ENCODE data around the gene SRSF8. TPM values are rescaled to one million over a fixed set of nuclear protein-coding genes. Genes with fewer than 3 reads are reported as not detected.
A peak's percentile ranks its signal among the peaks of the same experiment; 100 is the strongest.

SRSF8 gene
- total RNA-seq, 2 donors from 2014 or later = 22.7 to 23.9 TPM

DNA sequence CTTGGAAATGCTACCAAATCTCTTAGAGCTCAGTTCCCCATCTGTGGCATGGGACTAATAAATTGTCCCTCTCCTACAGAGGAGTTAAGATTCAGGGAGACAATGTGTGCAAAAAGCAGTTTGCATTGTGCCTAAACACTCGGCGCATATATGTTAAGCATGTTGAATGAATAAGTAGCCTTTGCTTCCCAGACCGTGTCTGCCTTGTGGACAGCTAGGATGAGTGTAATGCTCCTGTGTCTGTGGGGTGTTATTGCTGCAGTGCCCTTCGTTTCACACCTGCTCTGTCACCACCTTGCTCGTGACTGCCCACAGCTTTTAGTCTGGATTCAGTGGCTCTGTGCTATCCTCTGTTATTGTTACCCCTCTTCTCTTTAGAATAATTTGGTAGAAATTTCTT lies 37.0 kb downstream of the SRSF8 start:
- Histone ChIP-seq H3K4me3 (no peak overlapping the region), H3K9me3 (no peaks in the 10 kb centered on the region), H3K27ac (no peak overlapping the region), H3K27me3 (no peaks in the 10 kb centered on the region), H3K4me1 (no peaks in the 10 kb centered on the region), H3K36me3 (replicated peaks in 1 of 2; ENCODE audit: insufficient read depth in 1 of 2, low read depth in 2 of 2) (no peaks in the 10 kb centered on the region)
- intact Hi-C loops (cut with DNase I) = no loop called here
- WGBS, 2 donors = 88 to 89% methylated on average over 5 of the region's 5 CpGs
- ATAC-seq (no peak), DNase-seq (no peak)
- TF ChIP-seq POLR2A (IDR thresholded peaks at IDR 0.05) = no peak
- TF ChIP-seq, protein P1, sequence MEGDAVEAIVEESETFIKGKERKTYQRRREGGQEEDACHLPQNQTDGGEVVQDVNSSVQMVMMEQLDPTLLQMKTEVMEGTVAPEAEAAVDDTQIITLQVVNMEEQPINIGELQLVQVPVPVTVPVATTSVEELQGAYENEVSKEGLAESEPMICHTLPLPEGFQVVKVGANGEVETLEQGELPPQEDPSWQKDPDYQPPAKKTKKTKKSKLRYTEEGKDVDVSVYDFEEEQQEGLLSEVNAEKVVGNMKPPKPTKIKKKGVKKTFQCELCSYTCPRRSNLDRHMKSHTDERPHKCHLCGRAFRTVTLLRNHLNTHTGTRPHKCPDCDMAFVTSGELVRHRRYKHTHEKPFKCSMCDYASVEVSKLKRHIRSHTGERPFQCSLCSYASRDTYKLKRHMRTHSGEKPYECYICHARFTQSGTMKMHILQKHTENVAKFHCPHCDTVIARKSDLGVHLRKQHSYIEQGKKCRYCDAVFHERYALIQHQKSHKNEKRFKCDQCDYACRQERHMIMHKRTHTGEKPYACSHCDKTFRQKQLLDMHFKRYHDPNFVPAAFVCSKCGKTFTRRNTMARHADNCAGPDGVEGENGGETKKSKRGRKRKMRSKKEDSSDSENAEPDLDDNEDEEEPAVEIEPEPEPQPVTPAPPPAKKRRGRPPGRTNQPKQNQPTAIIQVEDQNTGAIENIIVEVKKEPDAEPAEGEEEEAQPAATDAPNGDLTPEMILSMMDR (IDR thresholded peaks at IDR 0.05) = no peak

DNA sequence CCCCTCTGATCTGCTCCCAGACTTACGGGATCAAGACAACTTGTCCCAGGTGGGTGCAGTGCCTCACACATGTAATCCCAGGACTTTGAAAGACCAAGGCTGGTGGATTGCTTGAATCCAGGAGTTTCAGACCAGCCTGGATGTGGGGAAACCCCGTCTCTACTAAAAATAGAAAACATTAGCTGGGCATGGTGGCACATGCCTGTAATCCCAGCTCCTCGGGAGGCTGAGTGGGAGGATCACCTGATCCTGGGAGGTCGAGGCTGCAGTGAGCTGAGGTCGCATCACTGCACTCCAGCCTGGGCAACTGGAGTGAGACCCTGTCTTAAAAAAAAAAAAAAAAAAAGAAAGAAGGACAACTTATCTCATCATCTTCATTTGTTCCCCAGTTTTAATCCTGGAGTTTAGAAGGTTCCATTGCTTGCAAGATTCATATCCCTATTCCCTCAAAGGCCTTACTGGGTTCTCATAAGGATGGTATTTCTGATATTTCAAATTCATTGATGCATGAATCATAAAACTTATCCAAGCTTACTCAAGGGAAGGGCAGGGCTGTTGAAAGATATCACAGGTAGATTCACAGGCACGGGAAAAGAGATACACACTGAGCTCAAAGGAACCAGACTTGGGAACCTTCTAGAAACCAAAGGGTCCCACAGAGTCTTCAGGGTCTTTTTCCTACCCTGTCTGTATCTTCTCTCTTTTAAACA lies 37.6 kb downstream of the SRSF8 start:
- WGBS, 2 donors = 83 to 85% methylated on average over 6 of the region's 6 CpGs
- no peak overlapping the region for H3K27ac ChIP-seq
- H3K36me3 ChIP-seq (replicated peaks in 1 of 2; ENCODE audit: insufficient read depth in 1 of 2, low read depth in 2 of 2) = no peaks in the 10 kb centered on the region
- no peaks in the 10 kb centered on the region for H3K9me3 ChIP-seq
- ATAC-seq (no peak), DNase-seq (no peak)
- no peak overlapping the region for H3K4me3 ChIP-seq
- no peaks in the 10 kb centered on the region for H3K4me1 ChIP-seq
- TF ChIP-seq, protein P1 (IDR thresholded peaks at IDR 0.05) = no peak
- no peak for TF ChIP-seq POLR2A (IDR thresholded peaks at IDR 0.05)
- no peaks in the 10 kb centered on the region for H3K27me3 ChIP-seq
- intact Hi-C loops (cut with DNase I) = no loop called here

DNA sequence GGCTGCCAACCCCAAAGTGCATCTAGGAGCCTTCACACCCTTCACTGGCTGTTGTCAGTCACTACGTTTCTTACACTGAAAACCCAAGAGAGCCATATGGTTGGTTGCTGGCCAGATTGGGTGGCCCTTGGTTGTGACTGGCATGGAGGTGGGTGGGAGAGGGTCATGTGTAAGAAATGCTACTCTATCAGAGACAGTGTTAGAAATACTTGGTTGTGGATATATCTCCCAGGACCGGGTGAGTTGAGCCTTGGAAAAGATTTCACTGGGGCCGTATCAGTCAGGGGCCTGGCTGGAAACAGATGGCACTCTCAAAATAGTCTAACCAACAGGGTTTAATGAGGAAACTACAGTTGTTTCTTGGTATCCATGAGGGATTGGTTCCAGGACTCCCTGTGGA lies 38.1 kb downstream of the SRSF8 start:
- no peak overlapping the region for H3K4me3 ChIP-seq
- TF ChIP-seq POLR2A (IDR thresholded peaks at IDR 0.05) = no peak
- TF ChIP-seq, protein P1 (IDR thresholded peaks at IDR 0.05) = no peak
- H3K27ac ChIP-seq = no peak overlapping the region
- DNase-seq = no peak
- no peaks in the 10 kb centered on the region for H3K27me3 ChIP-seq
- no peaks in the 10 kb centered on the region for H3K9me3 ChIP-seq
- no peaks in the 10 kb centered on the region for H3K36me3 ChIP-seq (replicated peaks in 1 of 2; ENCODE audit: insufficient read depth in 1 of 2, low read depth in 2 of 2)
- WGBS, 2 donors = 82 to 88% methylated on average over 3 of the region's 3 CpGs
- intact Hi-C loops (cut with DNase I) = no loop called here
- no peak for ATAC-seq
- no peaks in the 10 kb centered on the region for H3K4me1 ChIP-seq

DNA sequence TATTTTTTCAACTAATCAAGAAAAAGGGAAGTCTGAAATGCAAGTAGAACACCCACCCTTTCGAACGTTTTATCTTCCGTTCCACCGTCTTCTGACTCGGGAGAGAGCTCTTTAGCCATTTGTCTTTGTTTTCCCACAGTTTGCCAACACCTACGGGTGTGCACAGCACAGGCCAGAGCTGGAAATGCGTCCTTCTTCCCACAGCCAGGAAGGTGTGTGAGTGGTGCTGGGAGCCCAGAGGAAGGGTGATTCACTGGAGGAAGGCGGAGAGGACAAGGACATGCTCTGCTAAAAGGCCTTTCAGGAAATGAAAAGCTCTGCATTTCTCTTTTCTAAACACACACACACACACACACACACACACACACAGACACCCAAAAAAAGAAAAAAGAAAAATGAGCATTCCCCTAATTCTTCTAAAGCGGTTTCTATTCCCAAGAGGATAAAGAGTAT lies 41.5 kb downstream of the SRSF8 start:
- no peaks in the 10 kb centered on the region for H3K36me3 ChIP-seq (replicated peaks in 1 of 2; ENCODE audit: insufficient read depth in 1 of 2, low read depth in 2 of 2)
- H3K27me3 ChIP-seq = no peaks in the 10 kb centered on the region
- no peaks in the 10 kb centered on the region for H3K4me1 ChIP-seq
- ATAC-seq = peak; percentile 57
- TF ChIP-seq POLR2A (IDR thresholded peaks at IDR 0.05) = no peak
- TF ChIP-seq, protein P1 (IDR thresholded peaks at IDR 0.05) = no peak
- intact Hi-C loops (cut with DNase I) = no loop called here
- no peaks in the 10 kb centered on the region for H3K9me3 ChIP-seq
- 46 to 78% methylated on average over 9 of the region's 9 CpGs for WGBS, 2 donors
- peak in 2 of 4 donors; percentile 24 to 34 for DNase-seq
- no peak overlapping the region for H3K4me3 ChIP-seq
- H3K27ac ChIP-seq = peak overlapping the region in 2 of 4 donors; percentile 29 to 58

Measured in body of pancreas (tissue), 4 donors.